Effector memory CD4-positive, alpha-beta T cell (primary cell): ENCODE data around the gene MYMK.

Experiments used
- DNase-seq, 3 donors: peaks; one replicate each; pipeline ENCODE4 v3.0.0-alpha.2; 2020
- H3K27ac ChIP-seq: 2 replicates; pipeline ENCODE4 v1.7.0; 2013; ENCODE audit warnings: mild to moderate bottlenecking, low read length, moderate library complexity; ENCODE audit not compliant: insufficient read depth, poor library complexity, severe bottlenecking
- H3K27me3 ChIP-seq: replicated peaks from 2 replicates; pipeline ENCODE4 v1.7.0; 2013; ENCODE audit warnings: mild to moderate bottlenecking, low read length; ENCODE audit not compliant: insufficient read depth, control insufficient read depth, poor library complexity, severe bottlenecking
- H3K36me3 ChIP-seq: 2 replicates; pipeline ENCODE4 v1.7.0; 2013; ENCODE audit warnings: mild to moderate bottlenecking, low read length, moderate library complexity; ENCODE audit not compliant: control insufficient read depth, insufficient read depth
- H3K4me1 ChIP-seq: 2 replicates; pipeline ENCODE4 v1.7.0; 2013; ENCODE audit warnings: low read length, mild to moderate bottlenecking; ENCODE audit not compliant: control insufficient read depth, insufficient read depth, poor library complexity, severe bottlenecking
- H3K4me3 ChIP-seq: 2 replicates; pipeline ENCODE4 v1.7.0; 2013; ENCODE audit warnings: low read length, low read depth, mild to moderate bottlenecking; ENCODE audit not compliant: insufficient read depth, poor library complexity, severe bottlenecking
- H3K9me3 ChIP-seq: 2 replicates; pipeline ENCODE4 v1.7.0; 2013; ENCODE audit warnings: mild to moderate bottlenecking, low read length, moderate library complexity; ENCODE audit not compliant: control insufficient read depth

Gene MYMK

GRCh38 chr9:133513214-133514100 lies 11.3 kb downstream of the MYMK start:
- Histone ChIP-seq H3K27ac (no peak overlapping the region), H3K9me3 (no peaks in the 10 kb centered on the region), H3K27me3 (no peaks in the 10 kb centered on the region), H3K36me3 (no peaks in the 10 kb centered on the region), H3K4me1 (peaks cover 11% of the 10 kb centered on the region), H3K4me3 (no peak overlapping the region)
- no peak for DNase-seq

- Histone ChIP-seq H3K27ac (no peak overlapping the region), H3K36me3 (no peaks in the 10 kb centered on the region), H3K4me1 (peaks cover 11% of the 10 kb centered on the region), H3K4me3 (no peak overlapping the region), H3K27me3 (no peaks in the 10 kb centered on the region), H3K9me3 (no peaks in the 10 kb centered on the region)
- no peak for DNase-seq
Measured at GRCh38 chr9:133512253-133513213, 12.2 kb downstream of the MYMK start.

- peaks cover 11% of the 10 kb centered on the region for H3K4me1 ChIP-seq
- H3K36me3 ChIP-seq, result no peaks in the 10 kb centered on the region
- no peak overlapping the region for H3K4me3 ChIP-seq
- H3K9me3 ChIP-seq, result no peaks in the 10 kb centered on the region
- no peak overlapping the region for H3K27ac ChIP-seq
- no peaks in the 10 kb centered on the region for H3K27me3 ChIP-seq
- no peak for DNase-seq
Measured at GRCh38 chr9:133511607-133512006, 13.2 kb downstream of the MYMK start.

GRCh38 chr9:133510926-133511505 lies 13.7 kb downstream of the MYMK start:
- DNase-seq, result no peak
- peaks cover 11% of the 10 kb centered on the region for H3K4me1 ChIP-seq
- H3K27ac ChIP-seq, result no peak overlapping the region
- H3K4me3 ChIP-seq, result no peak overlapping the region
- H3K36me3 ChIP-seq, result no peaks in the 10 kb centered on the region
- H3K9me3 ChIP-seq, result no peaks in the 10 kb centered on the region
- no peaks in the 10 kb centered on the region for H3K27me3 ChIP-seq

GRCh38 chr9:133509179-133510083 lies 15.3 kb downstream of the MYMK start:
- H3K9me3 ChIP-seq, result no peaks in the 10 kb centered on the region
- H3K4me1 ChIP-seq, result peaks cover 11% of the 10 kb centered on the region
- H3K27ac ChIP-seq, result peak overlapping the region; percentile 1
- no peak for DNase-seq
- H3K27me3 ChIP-seq, result no peaks in the 10 kb centered on the region
- H3K36me3 ChIP-seq, result no peaks in the 10 kb centered on the region
- H3K4me3 ChIP-seq, result peak overlapping the region; percentile 2

- H3K27me3 ChIP-seq, result no peaks in the 10 kb centered on the region
- no peaks in the 10 kb centered on the region for H3K36me3 ChIP-seq
- H3K4me1 ChIP-seq, result peaks cover 11% of the 10 kb centered on the region
- H3K9me3 ChIP-seq, result no peaks in the 10 kb centered on the region
- no peak for DNase-seq
- no peak overlapping the region for H3K4me3 ChIP-seq
- no peak overlapping the region for H3K27ac ChIP-seq
Measured at GRCh38 chr9:133508046-133508445, 16.7 kb downstream of the MYMK start.

GRCh38 chr9:133507246-133507965 lies 17.4 kb downstream of the MYMK start:
- Histone ChIP-seq H3K27ac (no peak overlapping the region), H3K4me1 (peaks cover 11% of the 10 kb centered on the region), H3K27me3 (no peaks in the 10 kb centered on the region)

GRCh38 chr9:133506653-133507038 lies 18.1 kb downstream of the MYMK start:
- H3K27ac ChIP-seq, result no peak overlapping the region
- peaks cover 11% of the 10 kb centered on the region for H3K4me1 ChIP-seq
- no peaks in the 10 kb centered on the region for H3K27me3 ChIP-seq
- DNase-seq, result no peak
- no peak overlapping the region for H3K4me3 ChIP-seq
- no peaks in the 10 kb centered on the region for H3K36me3 ChIP-seq
- H3K9me3 ChIP-seq, result no peaks in the 10 kb centered on the region

More at GRCh38 chr9:133507246-133507965, 17.4 kb downstream of the MYMK start:
- H3K9me3 ChIP-seq, result no peaks in the 10 kb centered on the region
- no peak overlapping the region for H3K4me3 ChIP-seq
- H3K36me3 ChIP-seq, result no peaks in the 10 kb centered on the region
- no peak for DNase-seq
